Stimulated activated CD8-positive, alpha-beta memory T cell treated with anti-CD3 and anti-CD28 coated beads, Interleukin-4, amount 100 ng/mL, for 4 hours (primary cell): Measurements from ENCODE around the gene OR6C65.
"Not testable (repeated sequence)": the region's sequence is repeated elsewhere in the genome, so short reads cannot be mapped to it uniquely, and the experiment has no call there.

ENCODE experiments used
- DNase-seq, 2 donors: peaks; one replicate each; pipeline ENCODE4 v3.0.0-alpha.2; 2020; ENCODE audit warnings: low read depth in 2 of 2, low spot score in 1 of 2

The OR6C65 gene

GRCh38 chr12:55400229-55400628 is at the start of gene OR6C65:
TSS of gene OR6C65 (plus strand) at chr12:55400529. CDS start at chr12:55400529, 0 bp downstream.
- DNase-seq = no peak

- DNase-seq = not testable (repeated sequence)
Observed at GRCh38 chr12:55355338-55355737, 45.0 kb upstream of the OR6C65 start.

GRCh38 chr12:55362675-55363074 is 37.7 kb upstream of the OR6C65 start, which contains the start of gene OR6C75:
TSS of gene OR6C75 (plus strand) at chr12:55362975. CDS start at chr12:55365111, 2,136 bp downstream.
- DNase-seq = no peak

- DNase-seq = no peak
Observed at GRCh38 chr12:55365086-55365485, 35.2 kb upstream of the OR6C65 start.

- DNase-seq = no peak
Observed at GRCh38 chr12:55372521-55372920, 27.8 kb upstream of the OR6C65 start.

GRCh38 chr12:55385891-55386290 is 14.4 kb upstream of the OR6C65 start:
- no peak for DNase-seq

GRCh38 chr12:55392032-55392795 is 8.1 kb upstream of the OR6C65 start:
- no peak for DNase-seq

GRCh38 chr12:55396326-55396725 is 4.0 kb upstream of the OR6C65 start:
- no peak for DNase-seq

GRCh38 chr12:55407866-55408265 is 7.5 kb downstream of the OR6C65 start:
- no peak for DNase-seq

- not testable (repeated sequence) for DNase-seq
Observed at GRCh38 chr12:55409133-55409532, 8.8 kb downstream of the OR6C65 start.

GRCh38 chr12:55412138-55412537 is 11.8 kb downstream of the OR6C65 start:
- DNase-seq = not testable (repeated sequence)

GRCh38 chr12:55413498-55414388 is 13.4 kb downstream of the OR6C65 start:
- DNase-seq = not testable (repeated sequence)

- DNase-seq = not testable (repeated sequence)
Observed at GRCh38 chr12:55414396-55414823, 14.1 kb downstream of the OR6C65 start.

- DNase-seq = not testable (repeated sequence)
Observed at GRCh38 chr12:55414889-55415288, 14.6 kb downstream of the OR6C65 start.

- DNase-seq = no peak
Observed at GRCh38 chr12:55416961-55417360, 16.6 kb downstream of the OR6C65 start.

- DNase-seq = no peak
Observed at GRCh38 chr12:55420307-55420962, 20.1 kb downstream of the OR6C65 start.

GRCh38 chr12:55425954-55426353 is 25.6 kb downstream of the OR6C65 start, which contains the start of gene OR6C76:
TSS of gene OR6C76 (plus strand) at chr12:55426254. CDS start at chr12:55426254, 0 bp downstream.
- DNase-seq = no peak

- DNase-seq = no peak
Observed at GRCh38 chr12:55428331-55429243, 28.3 kb downstream of the OR6C65 start.

- not testable (repeated sequence) for DNase-seq
Observed at GRCh38 chr12:55441233-55441632, 40.9 kb downstream of the OR6C65 start.

- no peak for DNase-seq
Observed at GRCh38 chr12:55443776-55444175, 43.4 kb downstream of the OR6C65 start, which contains the start of gene OR6C2. TSS of gene OR6C2 (plus strand) at chr12:55444076. CDS start at chr12:55452214, 8,138 bp downstream.
